Activated CD8-positive, alpha-beta memory T cell treated with anti-CD3 and anti-CD28 coated beads for 36 hours (primary cell): ENCODE results near the gene PRDM16. TPM values are rescaled to one million over a fixed set of nuclear protein-coding genes. Genes with fewer than 3 reads are reported as not detected.

Source experiments
- CTCF ChIA-PET: fragments of 350-600 bp; sonication (Branson Sonifier 250); formaldehyde crosslinking; loops from one replicate; lab custom pipeline; 2021; ENCODE audit warnings: antibody characterized with exemption; lab: Charles Lee
- POLR2A ChIA-PET: fragments of 350-600 bp; sonication (Branson Sonifier 250); formaldehyde crosslinking; loops from one replicate; lab custom pipeline; 2021; ENCODE audit warnings: antibody characterized with exemption; lab: Charles Lee
- total RNA-seq, 2 experiments: library from RNA; stranded (reverse); gene quantifications; one replicate each; pipeline ENCODE4 v1.2.3, GENCODE V29; 2021

The PRDM16 gene
- total RNA-seq, 2 experiments from 2014 or later, result not detected

DNA sequence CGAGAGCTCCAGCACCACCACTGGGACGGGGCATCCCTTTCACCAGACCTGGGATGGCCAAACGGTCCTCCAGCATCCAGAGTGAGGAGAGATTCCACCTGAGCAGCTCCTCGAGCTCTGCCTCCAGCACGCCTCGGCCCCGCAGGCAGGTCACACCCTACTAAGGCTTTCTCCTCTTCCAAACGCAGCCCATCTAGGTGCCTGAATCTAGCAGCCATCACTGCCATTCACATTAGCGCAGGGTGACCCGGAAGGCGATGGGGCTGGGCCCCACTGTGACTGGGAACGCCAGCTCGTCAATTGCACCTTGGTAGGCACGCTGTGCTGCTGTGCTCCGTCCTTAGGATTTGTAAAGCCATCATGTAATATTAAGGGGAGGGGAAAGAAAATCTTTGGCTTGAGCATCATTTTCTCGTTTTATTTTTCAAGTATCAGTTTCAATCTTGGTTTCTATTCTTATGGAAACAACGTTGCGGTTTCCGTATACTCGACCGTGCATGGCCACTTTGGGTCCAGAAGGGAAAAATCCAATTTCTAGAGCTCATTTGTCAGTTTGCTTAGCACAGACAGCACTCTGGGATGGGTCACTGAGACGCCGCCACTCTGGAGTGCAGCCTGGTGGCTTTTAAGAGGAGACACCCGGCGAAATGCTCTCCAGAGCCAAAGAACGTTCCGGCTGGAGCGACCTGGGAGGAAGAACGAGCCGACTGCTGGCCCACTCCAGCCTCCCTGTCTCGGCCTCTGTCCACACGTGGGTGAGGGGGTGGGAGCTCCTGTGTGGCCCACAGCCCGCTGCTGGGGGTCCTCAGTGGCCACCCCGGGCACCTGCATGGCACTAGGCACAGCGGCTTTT is 173.6 kb downstream of the PRDM16 start:
- CTCF ChIA-PET, result no interaction called here
- POLR2A ChIA-PET, result no interaction called here

- POLR2A ChIA-PET, result no interaction called here
- CTCF ChIA-PET, result no interaction called here
Observed at GRCh38 chr1:3243304-3243703, 174.3 kb downstream of the PRDM16 start.

DNA sequence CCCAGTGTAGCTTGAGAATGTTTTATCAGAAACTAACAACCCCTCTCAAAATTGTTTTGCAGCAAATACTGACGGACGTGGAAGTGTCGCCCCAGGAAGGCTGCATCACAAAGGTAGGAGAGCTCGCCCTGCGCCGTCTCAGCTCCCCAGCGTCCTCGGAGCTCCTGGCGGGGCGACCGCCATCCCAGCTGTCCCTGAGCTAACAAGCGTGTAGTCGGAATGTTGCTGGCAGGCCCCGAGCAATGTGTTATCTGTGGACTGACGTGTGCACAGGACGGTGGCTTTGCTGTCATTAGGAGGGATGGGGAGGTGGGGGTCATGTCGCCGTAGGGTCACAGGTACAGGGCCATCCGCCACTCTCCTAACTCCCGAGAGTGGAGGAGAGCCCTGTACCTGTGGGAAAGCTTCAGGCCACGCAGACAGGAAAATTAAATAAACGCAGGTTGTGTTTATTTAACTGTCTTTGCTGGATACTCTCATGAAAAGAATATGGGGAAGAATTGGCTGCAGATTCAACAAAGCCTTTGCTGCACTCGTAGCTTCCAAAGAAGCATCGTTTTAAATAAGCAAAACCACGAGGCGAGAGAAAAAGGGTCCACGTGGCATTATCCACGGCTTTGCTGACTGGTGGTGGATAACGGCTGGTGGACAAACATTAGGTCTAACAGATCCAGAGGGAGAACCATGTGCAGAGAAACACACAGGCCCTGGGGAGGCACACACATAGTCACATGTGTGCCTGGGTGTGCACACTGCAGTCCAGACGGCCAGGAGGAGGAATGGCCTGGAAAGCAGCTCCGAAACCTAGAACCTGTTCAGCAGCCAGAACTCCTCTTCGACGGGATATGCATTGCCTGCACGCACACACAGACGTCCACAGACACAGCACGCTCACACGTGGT is 175.3 kb downstream of the PRDM16 start:
- POLR2A ChIA-PET, result no interaction called here
- CTCF ChIA-PET, result no interaction called here

GRCh38 chr1:3244927-3245315 is 175.9 kb downstream of the PRDM16 start:
- CTCF ChIA-PET, result no interaction called here
- POLR2A ChIA-PET, result no interaction called here

GRCh38 chr1:3245344-3245743 is 176.3 kb downstream of the PRDM16 start:
- POLR2A ChIA-PET, result no interaction called here
- CTCF ChIA-PET, result no interaction called here

DNA sequence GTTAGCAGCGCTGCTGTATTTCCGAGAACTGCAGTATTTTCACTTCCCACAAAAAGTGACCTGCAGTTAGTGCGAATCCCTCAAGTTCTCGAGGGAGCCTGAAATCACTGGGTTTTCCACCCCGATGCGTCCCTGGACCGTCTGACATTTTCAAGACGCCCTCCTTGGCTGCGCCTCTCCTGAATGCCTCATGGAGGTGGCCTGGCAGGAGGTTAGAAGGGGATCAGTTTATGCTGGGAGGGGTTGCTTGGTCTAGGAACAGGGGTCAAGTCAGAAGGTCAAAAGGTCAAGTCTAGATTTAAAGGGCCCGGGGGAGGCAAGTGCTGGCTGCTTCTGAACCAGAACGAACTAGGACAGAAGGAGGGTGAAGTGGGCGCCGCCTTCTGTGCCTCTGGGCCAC is 176.8 kb downstream of the PRDM16 start:
- CTCF ChIA-PET, result no interaction called here
- POLR2A ChIA-PET, result no interaction called here

DNA sequence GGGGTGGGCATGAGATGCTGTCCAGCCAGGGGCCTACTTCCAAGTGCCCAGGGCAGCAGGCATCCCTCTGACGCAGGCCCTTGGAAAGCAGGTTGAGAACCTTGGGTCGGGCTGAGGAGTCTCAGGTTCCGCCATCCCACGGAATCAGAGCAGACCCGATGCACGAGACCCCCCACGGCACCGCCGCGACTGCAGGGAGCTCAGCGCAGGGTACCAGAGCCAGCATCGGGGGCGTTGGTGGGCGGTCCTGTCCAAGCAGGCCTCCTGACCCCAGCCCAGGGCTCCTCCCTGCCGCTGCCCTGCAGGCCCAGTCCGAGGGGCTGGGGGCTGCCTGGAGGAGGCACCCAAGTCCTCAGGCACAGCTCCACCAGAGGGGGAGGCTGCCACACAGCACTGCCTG is 177.2 kb downstream of the PRDM16 start:
- ChIA-PET CTCF (no interaction called here), POLR2A (no interaction called here)

GRCh38 chr1:3247521-3248121 is 178.6 kb downstream of the PRDM16 start:
- CTCF ChIA-PET, result no interaction called here
- POLR2A ChIA-PET, result no interaction called here

DNA sequence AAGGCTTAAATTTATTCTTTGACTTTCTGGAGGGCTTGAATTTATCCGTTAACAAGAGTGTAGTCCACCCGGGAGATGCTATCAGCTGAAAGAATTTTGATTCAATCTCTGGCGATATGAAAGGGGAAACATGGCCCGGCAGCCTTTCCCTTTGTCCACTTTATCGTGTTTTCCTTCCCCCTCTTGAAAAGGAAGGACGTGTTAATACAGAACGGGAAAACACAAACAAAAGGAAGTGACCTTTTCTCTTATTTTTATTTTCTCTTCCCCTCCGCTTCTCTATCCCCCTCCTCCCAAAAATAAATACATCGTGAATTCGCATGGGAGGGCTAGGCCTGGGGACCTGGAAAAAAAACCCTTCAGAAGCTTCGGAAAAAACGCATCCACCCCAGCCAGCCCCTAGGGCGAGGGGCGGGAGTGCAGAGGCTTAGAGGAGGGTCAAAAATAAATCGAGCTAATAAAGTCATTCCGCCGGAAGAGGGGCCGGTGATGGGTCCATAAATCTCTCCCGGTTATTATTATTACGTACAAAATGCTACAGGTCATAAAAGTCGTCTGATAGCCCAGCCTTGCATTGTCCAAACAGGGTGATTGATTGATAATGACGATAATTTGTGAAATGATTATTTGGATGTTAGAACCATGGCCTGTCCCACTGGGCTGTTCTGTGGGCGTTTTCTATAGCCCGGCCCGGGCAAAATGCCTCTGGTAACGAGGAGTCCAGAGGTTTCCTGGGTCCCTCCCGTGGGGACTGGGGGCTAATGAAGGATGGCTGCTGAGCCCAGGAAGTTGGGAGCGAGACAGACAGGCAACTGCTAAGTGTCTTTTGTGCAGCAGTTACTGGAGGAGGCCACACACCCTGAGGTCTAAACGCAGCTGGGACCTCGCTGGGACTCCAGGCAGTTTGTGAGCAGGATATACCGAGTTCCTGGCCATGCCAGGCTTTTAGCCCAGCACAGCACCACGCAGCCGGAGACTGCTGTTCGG is 179.4 kb downstream of the PRDM16 start:
- ChIA-PET POLR2A (no interaction called here), CTCF (no interaction called here)

DNA sequence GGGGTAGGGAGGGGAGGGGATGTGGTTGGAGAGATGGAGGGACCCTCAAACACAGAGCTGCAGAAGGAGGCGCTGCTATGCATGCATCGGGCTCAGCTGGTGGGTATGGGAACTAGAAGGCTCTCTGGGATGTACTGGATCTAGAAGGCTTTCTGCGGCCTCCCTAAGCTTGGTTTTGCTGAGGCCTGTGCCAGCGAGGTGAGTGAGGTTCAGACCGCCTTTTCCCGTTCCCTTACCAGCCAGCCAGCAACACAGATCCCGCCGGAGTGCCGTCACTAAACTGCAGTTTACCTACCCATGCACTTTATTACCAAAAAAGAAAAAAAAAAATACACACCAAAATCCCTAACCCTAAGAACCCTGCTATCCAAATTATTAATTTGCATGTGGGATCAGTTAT is 180.2 kb downstream of the PRDM16 start:
- CTCF ChIA-PET, result no interaction called here

DNA sequence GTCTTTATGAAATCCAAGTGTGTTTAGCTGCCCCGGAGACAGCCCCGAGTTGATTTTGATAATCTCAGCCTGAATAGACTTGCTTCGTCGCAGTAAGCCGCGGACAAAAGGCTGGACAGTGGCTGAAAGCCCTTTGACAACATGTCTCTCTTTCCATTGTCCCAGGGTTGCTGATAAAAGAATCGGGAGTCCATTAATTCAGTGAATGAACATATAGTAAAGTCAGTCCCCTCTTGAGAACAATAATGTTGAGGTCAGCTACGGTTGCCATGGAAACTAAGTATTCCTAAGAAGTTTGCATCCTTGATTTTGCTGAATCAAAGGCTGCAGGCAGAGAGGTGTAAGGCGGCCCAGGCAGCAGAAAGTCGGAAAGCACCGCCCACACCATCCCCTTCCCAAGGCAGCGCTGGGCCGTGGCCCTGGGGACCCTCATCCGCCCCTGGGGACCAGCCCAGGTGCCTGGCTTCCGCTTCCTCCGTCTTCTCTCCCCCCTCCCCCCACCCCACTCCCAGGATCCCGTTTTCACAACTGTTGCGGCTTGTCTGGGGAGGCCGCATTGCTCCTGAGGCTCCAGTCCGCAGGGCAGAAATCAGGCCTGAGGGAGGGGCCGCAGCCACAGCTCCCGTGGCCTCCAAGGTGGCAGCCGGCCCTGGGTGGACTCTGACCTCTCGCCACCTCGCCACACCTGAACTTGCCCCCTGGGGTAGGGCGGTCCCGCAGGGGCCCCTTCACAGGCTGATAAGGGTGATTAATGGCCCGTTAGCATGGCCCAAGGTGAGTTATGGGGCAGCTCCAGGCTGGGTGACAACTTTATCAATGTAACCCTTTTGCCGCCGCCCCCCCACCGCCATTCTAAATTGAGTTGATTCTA is 180.9 kb downstream of the PRDM16 start:
- POLR2A ChIA-PET, result no interaction called here
- CTCF ChIA-PET, result interaction anchor here (0.6 kb wide), 1 partner anchor 1824 kb away, joined by 3 read pairs; no protein-coding TSS in a partner anchor

More for the DNA sequence above, 180.2 kb downstream of the PRDM16 start:
- POLR2A ChIA-PET, result no interaction called here

- CTCF ChIA-PET, result no interaction called here
- POLR2A ChIA-PET, result no interaction called here
Observed at GRCh38 chr1:3250624-3251023, 181.6 kb downstream of the PRDM16 start.

- POLR2A ChIA-PET, result no interaction called here
- CTCF ChIA-PET, result no interaction called here
Observed at GRCh38 chr1:3251099-3251806, 182.2 kb downstream of the PRDM16 start.

DNA sequence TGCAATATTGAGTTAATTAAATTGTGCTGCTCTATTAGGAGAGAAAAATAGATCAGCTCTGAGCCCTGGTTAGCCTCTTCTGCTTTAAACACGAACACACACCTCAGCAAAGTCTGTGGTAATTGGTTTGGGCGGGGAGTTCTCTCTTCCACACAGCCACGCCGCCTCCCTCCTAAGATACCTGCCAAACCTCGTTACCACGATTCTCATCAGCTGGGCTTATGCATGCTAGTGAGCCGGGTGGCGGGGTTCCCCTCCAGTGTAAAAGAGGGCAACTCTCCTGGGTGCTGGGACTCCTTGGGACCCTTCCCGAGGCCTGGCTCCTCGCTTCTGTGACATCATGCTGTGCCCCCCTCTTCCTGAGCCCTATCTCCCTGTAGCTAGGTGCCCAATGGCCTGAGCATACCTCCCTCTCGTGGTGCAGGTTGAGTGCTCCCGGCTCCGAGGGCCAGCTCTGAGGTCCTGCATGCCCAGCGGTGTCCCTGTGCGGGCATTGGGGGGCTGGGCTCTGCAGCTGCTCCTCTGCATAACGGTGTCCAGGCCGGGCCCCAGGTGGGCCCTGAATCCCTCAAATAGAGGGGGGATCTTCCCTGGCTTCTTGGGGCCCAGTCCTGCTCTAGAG is 182.9 kb downstream of the PRDM16 start:
- CTCF ChIA-PET, result no interaction called here
- POLR2A ChIA-PET, result no interaction called here

DNA sequence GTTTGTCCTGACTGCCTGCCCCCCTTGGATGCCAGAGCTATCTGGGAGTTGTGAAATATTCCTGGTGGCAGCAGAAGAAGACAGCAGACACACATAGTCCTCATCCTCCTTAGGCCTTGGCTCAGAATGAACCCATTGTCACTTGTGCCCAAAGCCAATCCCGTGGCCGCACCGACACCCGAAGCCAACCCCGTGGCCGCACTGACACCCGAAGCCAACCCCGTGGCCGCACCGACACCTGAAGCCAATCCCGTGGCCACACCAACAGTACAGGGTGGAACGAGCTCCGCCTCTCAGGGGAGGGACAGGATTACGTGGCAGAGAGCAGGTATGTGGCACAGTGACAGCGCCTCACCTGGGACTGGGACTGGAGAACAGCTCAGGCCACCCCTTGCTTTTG is 186.7 kb downstream of the PRDM16 start:
- CTCF ChIA-PET, result no interaction called here
- POLR2A ChIA-PET, result no interaction called here

DNA sequence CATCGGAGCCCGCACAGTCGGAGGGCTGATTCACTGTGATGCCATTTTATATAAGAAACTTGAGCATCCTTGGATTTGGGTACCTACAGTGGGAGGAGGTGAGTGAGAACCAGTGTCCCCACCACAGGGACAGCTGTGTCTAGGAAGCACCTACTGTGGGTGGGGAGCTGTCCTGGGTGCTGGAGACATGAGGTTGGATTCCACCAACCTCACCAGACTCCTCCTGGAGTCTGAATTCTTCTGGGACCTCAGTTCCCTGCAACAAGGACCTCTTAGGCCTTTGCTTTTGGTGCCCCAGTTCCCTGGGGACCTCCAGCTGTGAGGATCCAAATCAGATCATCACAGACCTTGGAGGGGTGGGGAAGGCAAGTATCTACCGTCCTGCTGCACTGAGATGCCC is 188.8 kb downstream of the PRDM16 start:
- ChIA-PET POLR2A (no interaction called here), CTCF (no interaction called here)

- ChIA-PET POLR2A (no interaction called here), CTCF (no interaction called here)
Observed at GRCh38 chr1:3258386-3259003, 189.5 kb downstream of the PRDM16 start.
